NCI-H226 (cell line): ENCODE data around the gene STARD3NL.
"Not testable (repeated sequence)": the region's sequence is repeated elsewhere in the genome, so short reads cannot be mapped to it uniquely, and the experiment has no call there.

Source experiments
- DNase-seq: peaks from one replicate; pipeline ENCODE4 v3.0.0-alpha.2; 2015

STARD3NL gene, protein sequence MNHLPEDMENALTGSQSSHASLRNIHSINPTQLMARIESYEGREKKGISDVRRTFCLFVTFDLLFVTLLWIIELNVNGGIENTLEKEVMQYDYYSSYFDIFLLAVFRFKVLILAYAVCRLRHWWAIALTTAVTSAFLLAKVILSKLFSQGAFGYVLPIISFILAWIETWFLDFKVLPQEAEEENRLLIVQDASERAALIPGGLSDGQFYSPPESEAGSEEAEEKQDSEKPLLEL

DNA sequence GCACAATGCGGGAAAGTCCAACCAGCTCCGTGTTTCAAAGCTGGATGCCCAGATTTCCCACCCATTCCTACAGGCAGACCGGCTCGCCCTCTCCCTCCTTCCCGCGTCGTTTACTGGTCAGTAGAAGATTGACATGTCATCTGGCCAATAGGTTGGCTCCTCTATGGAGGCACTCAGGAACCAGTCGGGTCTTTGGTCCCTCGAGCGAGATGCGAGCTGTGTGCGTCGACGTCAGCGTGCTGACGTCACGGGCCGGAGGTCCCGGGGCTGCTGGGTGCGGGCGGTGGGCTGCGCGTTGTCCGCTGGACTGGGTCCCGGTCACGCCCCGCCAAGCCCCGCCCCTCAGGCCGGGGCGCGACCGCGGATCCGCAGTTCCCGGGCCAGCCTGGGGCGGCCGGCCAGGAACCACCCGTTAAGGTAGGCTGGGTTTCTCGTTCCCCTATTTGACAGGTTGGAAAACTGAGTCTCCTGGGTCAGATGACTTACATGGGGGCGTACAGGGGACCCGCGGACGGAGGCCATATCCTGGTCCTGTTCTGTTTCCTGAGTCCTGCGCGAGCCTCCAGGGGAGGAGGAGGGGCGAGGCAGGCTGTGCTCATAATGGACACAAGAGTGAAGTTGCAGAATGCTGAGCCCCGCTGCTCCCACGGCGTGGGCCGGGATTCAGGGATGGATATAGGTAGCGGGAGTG lies at the start of gene STARD3NL:
TSS of gene STARD3NL (plus strand) at position 242 of the 691 bp plus-strand sequence. CDS start 29,260 bp downstream, outside the sequence.
- peak; percentile 100 for DNase-seq

DNA sequence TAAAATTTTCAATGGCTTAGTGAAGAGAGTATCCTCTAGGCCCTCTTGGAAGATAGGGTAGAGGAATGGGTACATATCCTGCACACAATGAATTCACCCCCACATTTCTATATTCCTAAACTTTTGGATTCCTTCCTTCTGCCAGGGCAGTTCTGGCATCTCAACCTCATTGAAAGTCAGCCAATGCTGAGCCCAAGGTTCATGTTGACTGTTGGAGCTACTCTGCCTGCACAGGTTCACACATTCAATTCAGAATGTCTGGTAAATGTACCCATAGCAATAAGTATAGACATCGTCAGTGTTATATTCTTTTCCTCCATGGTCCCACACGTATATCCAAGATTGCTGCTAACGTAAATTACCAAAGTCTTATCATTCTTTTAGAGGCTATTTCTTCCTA lies 48.9 kb upstream of the STARD3NL start:
- no peak for DNase-seq

DNA sequence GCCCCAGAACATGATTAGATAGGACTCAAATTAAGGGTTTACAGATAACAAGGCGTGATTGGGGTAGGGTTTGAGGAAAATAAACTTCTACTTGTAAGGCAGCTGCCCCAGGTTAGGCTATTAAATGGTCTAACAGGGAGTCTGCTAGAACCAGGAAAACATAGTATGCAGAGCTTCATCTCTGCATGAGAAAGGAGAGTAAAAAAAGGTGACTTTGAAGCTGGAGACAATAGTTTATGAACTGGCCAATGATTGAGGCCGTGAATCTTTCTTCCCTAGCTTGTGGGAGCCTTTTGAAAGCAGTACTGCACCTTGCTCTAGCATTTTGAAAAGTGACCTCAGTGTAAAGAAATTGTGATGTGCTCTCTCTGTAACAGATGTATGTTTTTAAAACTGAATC lies 48.5 kb upstream of the STARD3NL start:
- DNase-seq, result no peak

DNA sequence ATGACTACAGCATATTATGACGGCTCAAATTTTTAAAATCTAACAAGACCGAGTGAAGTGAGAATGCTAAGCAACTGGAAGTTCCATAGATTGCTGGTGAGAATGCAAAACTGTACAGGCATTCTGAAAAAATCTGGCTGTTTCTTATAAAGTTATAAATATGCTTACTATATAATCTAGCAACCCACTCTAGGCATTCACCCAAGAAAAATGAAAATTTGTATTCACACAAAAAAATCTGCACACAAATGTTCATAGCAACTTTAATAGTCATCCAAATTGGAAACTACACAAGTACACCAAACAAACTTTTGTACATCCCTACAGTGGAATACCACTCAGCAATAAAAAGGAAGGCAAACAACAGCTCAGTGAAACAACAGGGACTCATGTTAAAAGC lies 39.9 kb upstream of the STARD3NL start:
- no peak for DNase-seq

DNA sequence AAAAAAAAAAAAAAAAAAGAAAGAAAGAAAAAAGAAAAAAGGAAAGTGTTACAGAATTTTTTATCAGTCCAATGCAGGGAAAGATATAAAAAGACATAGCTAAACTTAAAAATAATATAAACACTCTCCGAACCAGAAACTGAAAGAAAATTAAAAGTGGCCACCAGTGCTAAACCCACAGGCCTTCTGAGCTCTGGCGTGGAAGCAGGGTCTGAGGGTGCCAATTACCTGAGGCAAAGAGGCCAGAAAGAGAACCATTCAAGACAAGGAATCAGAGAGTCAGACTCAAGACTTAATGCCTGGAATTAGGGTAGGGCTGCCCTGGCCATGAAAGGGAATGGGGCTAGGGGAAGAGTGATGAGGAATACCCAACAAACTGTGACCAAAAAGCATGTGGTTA lies 36.9 kb upstream of the STARD3NL start:
- DNase-seq, result no peak

DNA sequence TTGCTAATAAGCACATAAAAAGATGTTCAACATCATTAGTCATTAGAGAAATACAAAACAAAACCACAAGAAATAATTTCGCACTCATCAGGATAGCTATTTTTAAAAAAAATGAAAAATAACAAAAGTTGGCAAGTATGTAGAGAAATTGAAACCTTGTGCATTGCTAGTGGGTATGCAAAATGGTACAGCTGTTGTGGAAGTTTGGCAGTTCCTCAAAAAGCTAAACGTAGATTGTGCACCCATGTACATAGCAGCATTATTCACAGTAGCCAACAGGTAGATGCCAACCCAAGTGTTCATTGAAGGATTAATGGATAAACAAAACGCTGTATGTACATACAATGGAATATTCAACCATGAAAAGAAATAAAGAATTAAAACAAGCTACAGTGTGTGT lies 35.3 kb upstream of the STARD3NL start:
- DNase-seq, result no peak

DNA sequence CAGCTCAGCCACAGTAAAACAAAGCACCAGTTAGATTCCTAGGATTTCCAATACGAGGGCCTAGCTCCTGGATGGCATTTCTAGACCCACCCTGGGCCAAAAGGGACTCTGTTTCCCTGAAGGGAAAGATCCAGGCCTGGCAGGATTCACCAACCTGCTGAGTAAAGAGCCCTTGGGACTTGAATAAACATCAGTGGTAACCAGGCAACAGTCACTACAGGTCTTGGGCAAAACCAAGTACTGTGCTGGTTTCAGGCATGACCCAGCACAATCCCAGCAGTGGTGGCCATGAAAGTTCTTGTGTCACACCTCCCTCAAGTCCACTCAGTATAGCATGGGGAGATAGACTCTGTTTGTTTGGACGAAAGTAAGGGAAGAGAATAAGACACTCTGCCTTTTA lies 31.0 kb upstream of the STARD3NL start:
- no peak for DNase-seq

DNA sequence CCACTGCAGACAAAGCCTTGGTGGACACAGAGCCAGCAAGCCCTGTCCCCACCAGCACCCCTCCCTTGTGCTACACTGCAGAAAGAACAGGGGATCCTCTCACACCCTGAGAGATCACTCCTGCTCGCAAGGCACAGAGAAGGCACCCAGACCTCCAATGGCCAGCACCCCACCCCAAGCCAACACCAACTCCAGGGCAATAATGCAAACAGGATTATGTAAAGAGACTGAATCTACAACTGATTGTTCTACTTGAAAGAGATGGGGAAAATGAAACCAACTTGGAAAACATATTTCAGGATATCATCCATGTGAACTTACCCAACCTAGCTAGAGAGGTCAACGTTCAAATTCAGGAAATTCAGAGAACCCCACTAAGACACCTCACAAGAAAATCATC lies 26.5 kb upstream of the STARD3NL start:
- DNase-seq, result no peak

DNA sequence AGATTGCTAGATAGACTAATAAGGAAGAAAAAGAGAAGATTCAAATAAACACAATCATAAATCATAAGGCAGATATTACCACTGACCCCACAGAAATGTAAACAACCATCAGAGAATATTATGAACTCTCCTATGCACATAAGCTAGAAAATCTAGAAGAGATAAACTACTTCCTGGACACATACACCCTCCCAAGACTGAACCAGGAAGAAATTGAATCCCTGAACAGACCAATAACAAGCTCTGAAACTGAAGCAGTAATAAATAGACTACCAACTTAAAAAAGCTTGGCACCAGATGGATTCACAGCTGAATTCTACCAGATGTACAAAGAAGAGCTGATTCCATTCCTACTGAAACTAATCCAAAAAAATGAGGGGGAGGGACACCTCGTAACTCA lies 24.5 kb upstream of the STARD3NL start:
- no peak for DNase-seq

DNA sequence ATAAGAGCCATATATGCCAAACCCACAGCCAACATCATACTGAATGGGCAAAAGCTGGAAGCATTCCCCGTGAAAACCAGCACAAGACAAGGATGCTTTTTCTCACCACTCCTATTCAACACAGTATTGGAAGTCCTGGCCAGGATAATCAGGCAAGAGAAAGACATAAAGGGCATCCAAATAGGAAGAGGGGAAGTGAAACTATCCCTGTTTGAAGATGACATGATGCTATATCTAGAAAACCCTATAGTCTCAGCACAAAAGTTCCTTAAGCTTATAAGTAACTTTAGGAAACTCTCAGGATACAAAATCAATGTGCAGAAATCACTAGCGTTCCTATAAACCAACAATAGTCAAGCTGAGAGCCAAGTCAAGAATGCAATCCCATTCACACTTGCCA lies 23.8 kb upstream of the STARD3NL start:
- DNase-seq, result no peak

DNA sequence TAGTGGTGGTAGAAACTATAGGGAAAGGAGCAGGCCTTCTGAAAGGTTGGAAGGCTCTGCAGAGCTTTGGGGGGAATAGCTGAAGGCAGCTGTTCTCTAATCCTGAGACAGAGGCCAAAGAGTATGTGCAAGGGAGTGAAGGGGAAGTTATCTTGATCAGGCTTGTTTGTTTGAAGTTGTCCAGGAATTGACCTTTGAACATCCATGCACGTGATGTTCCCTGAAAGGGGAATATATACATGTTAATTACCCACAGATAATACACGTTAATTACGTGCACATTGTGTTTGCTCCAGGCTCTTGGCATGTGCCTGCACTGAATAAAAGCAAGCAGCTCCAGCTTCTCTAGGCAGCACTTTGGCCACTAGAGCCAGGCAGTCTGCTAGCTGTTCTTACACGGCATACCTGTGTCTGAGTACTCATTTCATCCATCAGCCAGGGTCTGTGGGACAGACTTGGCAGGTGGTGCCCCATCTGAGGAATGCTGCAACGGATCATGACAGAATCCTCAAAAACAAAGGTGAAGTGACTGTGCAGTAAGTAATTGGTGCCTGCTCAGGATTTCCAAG lies 18.0 kb upstream of the STARD3NL start:
- DNase-seq, result no peak

DNA sequence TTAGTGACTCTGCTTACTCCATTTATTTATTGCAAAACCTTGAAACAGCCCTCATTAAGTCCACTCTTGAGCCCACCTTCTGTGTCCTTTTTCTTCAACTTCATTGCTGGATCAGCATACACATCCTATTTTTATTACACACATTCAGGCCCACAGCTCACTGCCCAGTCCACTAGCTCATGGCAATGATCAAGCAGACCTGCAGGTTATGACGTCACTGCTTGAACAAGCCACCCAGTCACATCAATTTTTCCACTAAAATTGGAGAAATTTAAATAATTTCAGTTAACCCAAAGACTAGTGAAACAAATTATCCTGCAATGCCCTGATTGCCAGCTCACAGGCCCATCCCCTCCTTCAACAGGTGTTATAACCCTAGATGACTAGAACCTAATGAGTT lies 16.0 kb upstream of the STARD3NL start:
- no peak for DNase-seq

DNA sequence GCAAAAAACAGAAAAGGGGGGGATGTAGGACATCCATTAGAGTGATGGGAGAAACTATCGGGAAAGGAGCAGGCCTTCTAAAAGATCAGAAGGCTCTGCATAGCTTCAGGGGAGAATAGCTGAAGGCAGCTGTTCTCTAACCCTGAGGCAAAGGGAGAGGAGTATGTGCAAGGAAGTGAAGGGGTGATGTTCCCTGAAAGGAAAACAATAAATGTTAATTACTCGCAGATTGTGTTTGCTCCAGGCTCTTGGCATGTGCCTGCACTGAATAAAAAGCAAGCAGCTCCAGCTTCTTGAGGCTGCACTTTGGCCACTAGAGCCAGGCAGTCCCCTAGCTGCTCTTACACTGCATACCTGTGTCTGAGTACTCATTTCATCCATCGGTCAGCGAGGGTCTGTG lies 14.4 kb upstream of the STARD3NL start:
- no peak for DNase-seq

DNA sequence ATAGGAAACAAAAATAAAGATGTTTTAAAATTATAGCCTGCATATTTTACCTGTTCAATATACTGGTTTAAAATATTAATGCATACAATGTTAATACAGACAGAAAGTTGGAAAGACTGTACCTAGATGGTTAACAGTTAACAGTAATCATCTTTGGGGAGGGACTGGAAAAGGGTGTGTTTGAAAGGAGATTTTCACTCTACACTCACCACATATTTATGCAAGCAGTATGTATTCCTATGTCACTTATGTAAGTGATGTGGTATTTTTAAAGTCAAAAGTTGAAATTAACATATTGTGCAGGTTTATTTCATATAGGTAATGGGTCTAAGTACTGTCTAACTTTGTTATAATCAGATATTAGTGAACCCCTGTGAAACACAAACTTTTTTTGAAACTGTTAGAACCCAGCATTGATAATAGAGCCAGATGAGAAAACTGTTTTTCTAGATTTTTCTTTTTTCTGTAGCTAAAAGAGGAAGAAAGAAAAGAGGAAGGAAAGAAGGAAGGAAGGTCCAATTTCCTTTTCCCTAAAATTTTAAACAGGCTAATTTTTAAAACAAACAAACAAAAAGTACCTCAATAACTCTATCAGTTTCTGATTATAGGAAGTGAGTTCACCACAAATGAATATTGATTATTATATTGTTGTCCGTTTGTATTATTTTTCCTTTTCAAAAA lies 9.0 kb upstream of the STARD3NL start:
- no peak for DNase-seq

DNA sequence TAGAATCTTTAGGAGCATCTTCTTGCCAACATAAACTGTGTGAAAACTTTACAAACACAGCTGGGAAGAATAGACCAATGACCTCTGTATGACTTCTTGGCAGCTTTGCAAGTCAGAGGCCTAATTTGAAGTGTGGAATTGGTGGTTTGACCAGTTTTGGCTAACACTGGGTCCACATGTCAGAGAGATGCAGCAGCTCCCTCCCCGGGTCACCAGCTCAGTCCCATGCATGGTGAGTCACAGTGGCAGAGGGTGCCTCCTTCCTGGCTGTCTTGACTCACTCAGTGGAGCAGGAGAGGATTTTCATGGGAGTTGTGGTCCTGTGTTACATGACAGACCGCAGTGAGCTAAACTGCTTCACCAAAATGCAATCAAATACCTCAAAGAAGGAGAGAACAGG lies 8.2 kb upstream of the STARD3NL start:
- no peak for DNase-seq

DNA sequence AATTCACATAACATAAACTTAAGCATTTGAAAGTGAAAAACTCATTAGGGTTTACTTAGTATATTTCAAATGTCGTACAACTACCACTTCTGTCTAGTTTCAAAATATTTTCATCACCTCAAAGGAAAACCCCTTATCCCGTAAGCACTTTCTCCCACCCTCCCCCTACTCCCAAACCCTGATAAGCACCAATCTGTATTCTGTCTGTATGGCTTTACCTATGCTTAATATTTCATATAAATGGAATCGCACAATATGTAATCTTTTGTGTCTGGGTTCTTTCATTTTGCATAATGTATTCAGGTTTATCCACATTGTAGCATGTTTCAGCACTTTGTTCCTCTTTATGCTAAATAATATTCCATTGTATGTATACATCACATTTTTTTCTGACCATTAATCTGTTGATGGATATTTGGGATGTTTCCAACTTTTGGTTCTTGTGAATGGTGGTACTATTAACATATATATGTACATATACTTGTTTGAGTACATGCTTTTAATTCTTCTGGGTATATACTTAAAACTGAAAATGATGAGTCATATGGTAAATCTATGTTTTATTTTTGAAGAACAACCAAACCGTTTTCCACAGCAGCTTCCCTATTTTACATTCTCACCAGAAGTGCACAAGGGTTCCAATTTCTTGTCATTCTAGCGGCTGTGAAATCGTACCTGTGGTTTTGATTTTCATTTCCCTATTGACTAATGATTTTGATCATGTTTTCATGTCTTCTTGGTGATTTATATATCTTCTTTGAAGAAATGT lies 6.2 kb upstream of the STARD3NL start:
- no peak for DNase-seq

DNA sequence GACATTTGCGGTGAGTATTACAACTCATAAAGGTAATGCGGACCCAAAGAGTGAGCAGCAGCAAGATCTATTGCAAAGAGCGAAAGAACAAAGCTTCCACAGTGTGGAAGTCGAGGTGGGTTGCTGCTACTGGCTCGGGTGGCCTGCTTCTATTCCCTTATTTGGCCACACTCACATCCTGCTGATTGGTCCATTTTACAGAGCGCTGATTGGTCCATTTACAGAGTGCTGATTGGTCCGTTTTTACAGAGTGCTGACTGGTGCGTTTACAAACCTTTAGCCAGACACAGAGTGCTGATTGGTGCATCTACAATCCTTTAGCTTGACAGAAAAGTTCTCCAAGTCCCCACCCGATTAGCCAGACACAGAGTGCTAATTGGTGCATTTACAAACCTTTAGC lies 2.5 kb upstream of the STARD3NL start:
- DNase-seq, result not testable (repeated sequence)

DNA sequence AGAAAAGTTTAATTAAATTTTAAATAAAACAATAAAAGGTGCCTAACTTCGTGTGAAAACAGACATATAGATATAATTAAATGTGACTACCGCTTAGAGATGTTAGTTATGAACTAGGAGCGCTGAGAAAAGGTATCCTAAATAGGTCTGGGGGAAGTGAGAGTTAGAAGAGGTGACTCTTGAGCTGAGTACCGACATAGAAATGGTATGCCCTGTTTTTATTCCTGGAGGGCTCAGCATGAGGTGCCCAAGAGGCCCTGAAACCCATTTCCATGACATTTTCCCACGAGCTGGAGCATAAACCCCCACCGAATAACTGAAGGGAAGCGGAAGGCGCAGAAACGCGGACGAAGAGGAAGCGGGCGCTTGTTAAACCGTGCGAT lies 433 bp upstream of the STARD3NL start:
- no peak for DNase-seq

DNA sequence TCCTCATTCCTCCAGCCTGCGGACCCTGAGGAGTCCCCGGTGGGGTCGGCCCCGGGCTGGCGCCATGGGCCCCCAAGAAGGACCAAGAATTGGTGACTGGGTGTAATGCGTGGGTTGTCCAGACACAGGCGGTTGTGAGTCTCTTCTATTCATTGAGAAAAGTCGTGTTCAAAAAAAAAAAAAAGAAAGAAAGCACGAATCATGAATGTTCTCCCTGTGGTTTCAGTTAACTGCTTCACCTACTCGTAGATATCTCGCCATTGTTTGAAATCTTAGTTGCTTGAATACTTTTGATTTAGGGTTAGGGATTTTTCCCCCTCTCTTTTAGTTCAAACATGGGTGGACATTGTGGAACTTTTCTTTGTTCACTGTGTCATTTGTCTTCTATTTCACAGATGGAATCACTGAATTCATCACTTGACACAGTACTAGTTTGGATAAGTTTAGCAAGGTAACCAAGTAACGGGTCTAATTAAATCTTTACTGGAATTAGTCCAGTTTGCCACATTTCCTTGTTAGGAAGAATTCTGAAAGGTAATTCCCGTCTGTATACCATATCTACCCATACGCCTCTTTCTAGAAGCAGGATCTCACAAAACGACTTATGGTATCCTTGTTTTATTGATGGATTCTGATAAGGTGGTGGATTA lies 775 bp downstream of the STARD3NL start:
- DNase-seq, result peak; percentile 19

DNA sequence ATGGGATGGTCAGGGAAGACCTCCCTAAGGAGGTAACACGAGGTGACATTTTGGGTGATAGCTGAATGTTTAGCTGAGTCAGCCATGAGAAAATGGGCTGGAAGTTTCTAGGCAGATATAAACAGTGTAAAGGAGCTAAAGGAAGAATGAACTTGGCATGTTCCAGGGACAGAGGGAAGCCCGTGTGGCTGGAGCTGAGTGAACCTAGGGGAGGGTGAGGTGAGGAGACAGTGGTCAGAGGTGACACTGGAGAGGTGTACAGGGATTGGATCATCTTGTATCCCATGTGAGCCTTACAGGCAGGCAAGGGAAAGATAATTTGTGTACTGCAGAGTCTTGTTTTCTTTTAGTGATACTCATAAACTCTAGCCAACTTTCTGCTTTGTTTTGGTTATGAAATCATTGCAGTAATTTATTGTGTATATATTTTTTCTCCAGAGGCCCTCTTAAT lies 1.8 kb downstream of the STARD3NL start:
- no peak for DNase-seq

DNA sequence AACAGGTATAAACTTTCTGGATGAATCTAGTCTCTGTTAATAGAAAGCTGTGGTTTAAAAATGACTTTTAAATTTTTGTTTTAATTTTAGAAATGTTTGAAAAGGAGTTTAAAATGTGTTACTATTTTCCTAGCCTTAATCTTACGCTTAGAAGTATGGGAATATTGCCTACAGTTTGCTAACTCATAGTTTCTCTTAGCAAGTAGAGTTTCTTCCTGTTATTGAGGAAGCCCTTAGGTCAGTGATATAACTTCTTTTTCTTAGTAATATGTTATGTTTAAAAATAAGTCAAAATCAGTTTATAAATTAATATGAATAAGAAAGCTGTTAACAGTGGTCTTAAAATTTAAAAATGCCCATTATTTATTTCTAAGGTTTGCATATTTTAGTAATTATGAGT lies 3.1 kb downstream of the STARD3NL start:
- DNase-seq, result no peak

DNA sequence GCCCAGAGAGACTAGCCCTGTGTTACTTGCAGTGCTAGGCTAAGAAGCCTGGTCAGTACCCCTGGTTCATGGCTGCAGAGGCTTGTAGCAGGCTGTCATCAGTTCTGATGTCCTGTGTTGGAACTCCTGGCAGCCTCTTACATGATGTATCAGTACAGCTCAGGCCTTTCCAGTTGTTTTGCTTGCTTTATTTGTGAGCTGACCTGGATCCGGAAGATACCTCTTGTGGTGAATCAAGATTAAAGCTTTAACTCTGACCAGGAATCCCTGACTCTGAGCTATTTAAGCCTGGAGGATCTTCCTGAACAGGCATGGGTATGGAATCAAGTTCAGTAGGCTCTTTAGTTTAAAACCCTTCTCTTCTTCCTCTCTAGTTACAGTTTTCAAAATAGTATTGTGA lies 4.4 kb downstream of the STARD3NL start:
- DNase-seq, result no peak
